ENCODE measurements around the gene SLC44A5.

The SLC44A5 gene

GRCh38 chr1:75353051-75353450 is 257.9 kb downstream of the SLC44A5 start:
- H3K79me2 ChIP-seq (ENCODE audit: insufficient read depth, low read depth) = no peaks in the 10 kb centered on the region
- H3K27me3 ChIP-seq (ENCODE audit: insufficient read depth, low read depth) = no peaks in the 10 kb centered on the region
- H4K20me1 ChIP-seq (ENCODE audit: insufficient read depth) = no peaks in the 10 kb centered on the region
- H2AFZ ChIP-seq (ENCODE audit: low read depth) = no peak overlapping the region
- no peaks in the 10 kb centered on the region for H3K36me3 ChIP-seq (ENCODE audit: insufficient read depth)
- H3K4me3 ChIP-seq (IDR thresholded peaks at IDR 0.05; ENCODE audit: insufficient read depth, low read depth, low read length) = no peak overlapping the region
- no peak for TF ChIP-seq CTCF (conservative IDR thresholded peaks at IDR 0.05; ENCODE audit: low read depth, low read length)
- no peak overlapping the region for H3K27ac ChIP-seq
- H3K9ac ChIP-seq = no peak overlapping the region
- H3K4me1 ChIP-seq (ENCODE audit: low read depth, poor library complexity, severe bottlenecking) = no peaks in the 10 kb centered on the region
- no peak overlapping the region for H3K4me2 ChIP-seq

GRCh38 chr1:75345538-75346292 is 265.2 kb downstream of the SLC44A5 start:
- no peak overlapping the region for H3K9ac ChIP-seq
- TF ChIP-seq CTCF (conservative IDR thresholded peaks at IDR 0.05; ENCODE audit: low read depth, low read length) = no peak

GRCh38 chr1:75342786-75343185 is 268.1 kb downstream of the SLC44A5 start:
- Histone ChIP-seq H3K4me3 (IDR thresholded peaks at IDR 0.05; ENCODE audit: insufficient read depth, low read depth, low read length) (no peak overlapping the region), H3K79me2 (ENCODE audit: insufficient read depth, low read depth) (no peaks in the 10 kb centered on the region), H2AFZ (ENCODE audit: low read depth) (no peak overlapping the region), H3K9ac (no peak overlapping the region), H3K4me1 (ENCODE audit: low read depth, poor library complexity, severe bottlenecking) (no peaks in the 10 kb centered on the region), H3K27me3 (ENCODE audit: insufficient read depth, low read depth) (no peaks in the 10 kb centered on the region), H3K36me3 (ENCODE audit: insufficient read depth) (no peaks in the 10 kb centered on the region), H3K4me2 (no peak overlapping the region), H4K20me1 (ENCODE audit: insufficient read depth) (no peaks in the 10 kb centered on the region), H3K27ac (no peak overlapping the region)
- TF ChIP-seq CTCF (conservative IDR thresholded peaks at IDR 0.05; ENCODE audit: low read depth, low read length) = no peak

More at GRCh38 chr1:75345538-75346292, 265.2 kb downstream of the SLC44A5 start:
- Histone ChIP-seq H3K27me3 (ENCODE audit: insufficient read depth, low read depth) (no peaks in the 10 kb centered on the region), H4K20me1 (ENCODE audit: insufficient read depth) (no peaks in the 10 kb centered on the region), H3K36me3 (ENCODE audit: insufficient read depth) (no peaks in the 10 kb centered on the region), H3K4me3 (IDR thresholded peaks at IDR 0.05; ENCODE audit: insufficient read depth, low read depth, low read length) (no peak overlapping the region), H3K79me2 (ENCODE audit: insufficient read depth, low read depth) (no peaks in the 10 kb centered on the region), H2AFZ (ENCODE audit: low read depth) (no peak overlapping the region), H3K4me2 (no peak overlapping the region), H3K4me1 (ENCODE audit: low read depth, poor library complexity, severe bottlenecking) (no peaks in the 10 kb centered on the region), H3K27ac (no peak overlapping the region)

GRCh38 chr1:75341537-75341936 is 269.4 kb downstream of the SLC44A5 start:
- Histone ChIP-seq H3K27ac (no peak overlapping the region), H3K4me1 (ENCODE audit: low read depth, poor library complexity, severe bottlenecking) (no peaks in the 10 kb centered on the region), H3K4me2 (no peak overlapping the region), H3K79me2 (ENCODE audit: insufficient read depth, low read depth) (no peaks in the 10 kb centered on the region), H3K36me3 (ENCODE audit: insufficient read depth) (no peaks in the 10 kb centered on the region), H3K27me3 (ENCODE audit: insufficient read depth, low read depth) (no peaks in the 10 kb centered on the region), H3K4me3 (IDR thresholded peaks at IDR 0.05; ENCODE audit: insufficient read depth, low read depth, low read length) (no peak overlapping the region), H4K20me1 (ENCODE audit: insufficient read depth) (no peaks in the 10 kb centered on the region), H2AFZ (ENCODE audit: low read depth) (no peak overlapping the region), H3K9ac (no peak overlapping the region)
- TF ChIP-seq CTCF (conservative IDR thresholded peaks at IDR 0.05; ENCODE audit: low read depth, low read length) = no peak

Data from KMS-11 (cell line).